ENCODE data around the gene HIVEP2. TPM values are rescaled to one million over a fixed set of nuclear protein-coding genes. Genes with fewer than 3 reads are reported as not detected.

HIVEP2 gene
- total and polyA plus RNA-seq, 12 donors: 5.4 to 27.6 (median 16.4) TPM

DNA sequence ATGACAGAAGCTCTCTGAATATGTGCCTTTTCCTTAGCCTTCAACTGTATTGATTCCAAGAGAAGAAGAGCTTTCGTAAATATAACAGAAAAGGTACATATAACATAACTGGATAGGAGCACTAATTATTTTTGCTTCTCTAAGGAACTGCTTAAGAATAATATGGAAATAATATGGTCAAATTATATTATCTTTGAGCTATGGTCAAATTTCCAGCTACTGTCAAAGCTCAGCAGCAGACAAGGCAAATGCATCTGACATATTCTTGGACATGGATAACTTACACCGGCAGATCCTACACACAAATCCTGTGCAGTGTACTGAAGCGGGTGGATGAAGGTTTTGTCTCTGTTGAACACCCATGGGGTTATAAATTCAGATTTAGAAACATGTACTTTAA, 150.6 kb downstream of the HIVEP2 start:
- intact Hi-C loops (cut with DNase I): no loop called here
- Histone ChIP-seq H3K27ac (no peak overlapping the region), H3K4me1 (replicated peaks in 1 of 2) (no peaks in the 10 kb centered on the region), H3K4me3 (no peak overlapping the region), H3K9me3 (replicated peaks in 1 of 3) (no peaks in the 10 kb centered on the region), H3K36me3 (replicated peaks in 1 of 2) (no peaks in the 10 kb centered on the region), H3K27me3 (no peaks in the 10 kb centered on the region)
- 61 to 94% (median 73%) methylated on average over 3 of the region's 3 CpGs for WGBS, 4 donors
- TF ChIP-seq CTCF (IDR thresholded peaks at IDR 0.05): no peak
- no peak for TF ChIP-seq POLR2A (IDR thresholded peaks at IDR 0.05)
- no peak for DNase-seq

GRCh38 chr6:142790257-142790656, 154.7 kb downstream of the HIVEP2 start:
- no peak overlapping the region for H3K27ac ChIP-seq
- intact Hi-C loops (cut with DNase I): no loop called here
- H3K4me1 ChIP-seq (replicated peaks in 1 of 2): peaks cover 0 to 6% of the 10 kb centered on the region in 2 donors
- TF ChIP-seq CTCF (IDR thresholded peaks at IDR 0.05) (no peak), POLR2A (IDR thresholded peaks at IDR 0.05) (no peak)
- no peaks in the 10 kb centered on the region for H3K9me3 ChIP-seq (replicated peaks in 1 of 3)
- DNase-seq: no peak
- H3K27me3 ChIP-seq: no peaks in the 10 kb centered on the region
- H3K4me3 ChIP-seq: no peak overlapping the region
- no peaks in the 10 kb centered on the region for H3K36me3 ChIP-seq (replicated peaks in 1 of 2)
- WGBS, 4 donors: 89 to 98% (median 97%) methylated on average over 1 of the region's 1 CpG

GRCh38 chr6:142787422-142787821, 157.6 kb downstream of the HIVEP2 start:
- Histone ChIP-seq H3K36me3 (replicated peaks in 1 of 2) (no peaks in the 10 kb centered on the region), H3K27ac (no peak overlapping the region), H3K4me3 (no peak overlapping the region), H3K9me3 (replicated peaks in 1 of 3) (no peaks in the 10 kb centered on the region), H3K27me3 (no peaks in the 10 kb centered on the region), H3K4me1 (replicated peaks in 1 of 2) (peaks cover 0 to 6% of the 10 kb centered on the region in 2 donors)
- TF ChIP-seq POLR2A (IDR thresholded peaks at IDR 0.05) (no peak), CTCF (IDR thresholded peaks at IDR 0.05) (no peak)
- no peak for DNase-seq
- WGBS, 4 donors: 89 to 98% (median 96%) methylated on average over 2 of the region's 2 CpGs
- intact Hi-C loops (cut with DNase I): no loop called here

GRCh38 chr6:142786476-142786875, 158.5 kb downstream of the HIVEP2 start:
- H3K9me3 ChIP-seq (replicated peaks in 1 of 3): no peaks in the 10 kb centered on the region
- no peak overlapping the region for H3K4me3 ChIP-seq
- intact Hi-C loops (cut with DNase I): no loop called here
- TF ChIP-seq POLR2A (IDR thresholded peaks at IDR 0.05): no peak
- TF ChIP-seq CTCF (IDR thresholded peaks at IDR 0.05): no peak
- no peaks in the 10 kb centered on the region for H3K27me3 ChIP-seq
- DNase-seq: no peak
- peaks cover 0 to 6% of the 10 kb centered on the region in 2 donors for H3K4me1 ChIP-seq (replicated peaks in 1 of 2)
- no peak overlapping the region for H3K27ac ChIP-seq
- H3K36me3 ChIP-seq (replicated peaks in 1 of 2): no peaks in the 10 kb centered on the region
